Liver (tissue), 9 donors: ENCODE data around the gene ZRSR2. TPM values are rescaled to one million over a fixed set of nuclear protein-coding genes. Genes with fewer than 3 reads are reported as not detected.

ENCODE experiments used
- DNase-seq: peaks from one replicate; pipeline ENCODE4 v3.0.0-alpha.2; 2017; ENCODE audit warnings: low spot score
- H3K27ac ChIP-seq, 2 donors: one replicate each; pipeline ENCODE4 v1.7.0; 2013; ENCODE audit warnings: inconsistent platforms in 2 of 2, low read length in 2 of 2, control low read depth in 1 of 2, low read depth in 1 of 2, mild to moderate bottlenecking in 1 of 2
- H3K27me3 ChIP-seq, 4 donors: one replicate each; pipeline versions ENCODE4 v1.6.1 to v1.7.0; 2013; ENCODE audit warnings: low read length in 3 of 4, inconsistent platforms in 1 of 4, mild to moderate bottlenecking in 1 of 4, moderate library complexity in 1 of 4; ENCODE audit not compliant: control insufficient read depth in 4 of 4, insufficient read depth in 4 of 4
- H3K36me3 ChIP-seq, 4 donors: one replicate each; pipeline versions ENCODE4 v1.6.1 to v1.7.0; 2013; ENCODE audit warnings: low read length in 3 of 4, mild to moderate bottlenecking in 3 of 4, low read depth in 1 of 4, moderate library complexity in 1 of 4; ENCODE audit not compliant: control insufficient read depth in 4 of 4, insufficient read depth in 3 of 4
- H3K4me1 ChIP-seq, 4 donors: one replicate each; pipeline versions ENCODE4 v1.6.1 to v1.7.0; 2013; ENCODE audit warnings: low read length in 3 of 4, mild to moderate bottlenecking in 3 of 4, moderate library complexity in 1 of 4; ENCODE audit not compliant: control insufficient read depth in 4 of 4, insufficient read depth in 4 of 4
- H3K4me3 ChIP-seq, 3 donors: one replicate each; pipeline versions ENCODE4 v1.6.1 to v1.7.0; 2013; ENCODE audit warnings: low read length in 3 of 3, control low read depth in 1 of 3, low read depth in 1 of 3, mild to moderate bottlenecking in 1 of 3
- H3K9ac ChIP-seq, 2 donors: one replicate each; pipeline ENCODE4 v1.7.0; 2013; ENCODE audit warnings: low read length in 2 of 2, mild to moderate bottlenecking in 2 of 2, moderate library complexity in 2 of 2, control low read depth in 1 of 2, low read depth in 1 of 2
- H3K9me3 ChIP-seq, 4 donors: one replicate each; pipeline versions ENCODE4 v1.6.1 to v1.7.0; 2013; ENCODE audit warnings: low read length in 3 of 4; ENCODE audit not compliant: control insufficient read depth in 4 of 4
- ATF3 ChIP-seq: IDR thresholded peaks from 2 replicates; pipeline ENCODE4 v1.6.1; 2016; ENCODE audit warnings: antibody characterized with exemption
- CTCF ChIP-seq: fragments of 150-350 bp; IDR thresholded peaks from 2 replicates; pipeline ENCODE4 v1.5.1; 2017; ENCODE audit warnings: improper control_type of control experiment, low read depth, low read length; ENCODE audit not compliant: missing input control
- EGR1 ChIP-seq, 2 donors: IDR thresholded peaks; 2 replicates each; pipeline ENCODE4 v1.6.1; 2016 to 2018; ENCODE audit warnings: antibody characterized with exemption in 2 of 2, low read depth in 2 of 2
- FOXA1 ChIP-seq: IDR thresholded peaks from 2 replicates; pipeline ENCODE4 v1.6.1; 2016; ENCODE audit warnings: antibody characterized with exemption
- FOXA2 ChIP-seq: IDR thresholded peaks from 2 replicates; pipeline ENCODE4 v1.6.1; 2016; ENCODE audit warnings: antibody characterized with exemption
- GABPA ChIP-seq, 2 donors: IDR thresholded peaks in 1 of 2; conservative IDR thresholded peaks in 1 of 2; 2 replicates each; pipeline ENCODE4 v1.6.1; 2016; ENCODE audit warnings: antibody characterized with exemption in 2 of 2, mild to moderate bottlenecking in 1 of 2, moderate library complexity in 1 of 2
- HNF4A ChIP-seq, 2 donors: conservative IDR thresholded peaks; 2 replicates each; pipeline ENCODE4 v1.6.1; 2016; ENCODE audit warnings: antibody characterized with exemption in 2 of 2, mild to moderate bottlenecking in 2 of 2
- HNF4G ChIP-seq: IDR thresholded peaks from 2 replicates; pipeline ENCODE4 v1.6.1; 2016; ENCODE audit warnings: antibody characterized with exemption
- JUND ChIP-seq, 2 donors: IDR thresholded peaks; 2 replicates each; pipeline ENCODE4 v1.6.1; 2016; ENCODE audit warnings: antibody characterized with exemption in 2 of 2
- MAX ChIP-seq: IDR thresholded peaks from 2 replicates; pipeline ENCODE4 v1.6.1; 2016; ENCODE audit warnings: antibody characterized with exemption
- REST ChIP-seq: IDR thresholded peaks from 2 replicates; pipeline ENCODE4 v1.6.1; 2016; ENCODE audit warnings: antibody characterized with exemption, mild to moderate bottlenecking
- TAF1 ChIP-seq: conservative IDR thresholded peaks from 2 replicates; pipeline ENCODE4 v1.6.1; 2016; ENCODE audit warnings: antibody characterized with exemption, mild to moderate bottlenecking
- YY1 ChIP-seq: IDR thresholded peaks from 2 replicates; pipeline ENCODE4 v1.6.1; 2016; ENCODE audit warnings: antibody characterized with exemption, mild to moderate bottlenecking
- ZBTB33 ChIP-seq: IDR thresholded peaks from 2 replicates; pipeline ENCODE4 v1.6.1; 2016; ENCODE audit warnings: antibody characterized with exemption
- WGBS: extraction: QIAGEN DNeasy Blood & Tissue Kit; methylation state at CpG from one replicate; pipeline ENCODE4 v1.1.7; 2013; 5-methylcytosine and 5-hydroxymethylcytosine counted together
- polyA plus RNA-seq, 2 donors: library from polyadenylated mRNA; stranded (reverse) in 1 of 2; unstranded in 1 of 2; fragments of 200-250 nt in 1 of 2; fragments of >200 nt in 1 of 2; fragmentation: Nextera tagmentation in 1 of 2; extraction: Ambion mirVana in 1 of 2; gene quantifications; one replicate each; pipeline versions ENCODE4 v1.2.1 to v1.2.3, GENCODE V29; 2013 to 2015
- total RNA-seq, 2 donors: library from RNA; depleted of rRNA; stranded (reverse); fragments of >200 nt; gene quantifications; one replicate each; pipeline ENCODE4 v1.2.3, GENCODE V29; 2014
- donor health status: healthy.
- donor health status: healthy.
- donor health status: healthy.
- donor health status: healthy.
- donor health status: healthy.

ZRSR2 gene
- total and polyA plus RNA-seq, 4 donors, result 1.4 to 7.0 (median 3.0) TPM

DNA sequence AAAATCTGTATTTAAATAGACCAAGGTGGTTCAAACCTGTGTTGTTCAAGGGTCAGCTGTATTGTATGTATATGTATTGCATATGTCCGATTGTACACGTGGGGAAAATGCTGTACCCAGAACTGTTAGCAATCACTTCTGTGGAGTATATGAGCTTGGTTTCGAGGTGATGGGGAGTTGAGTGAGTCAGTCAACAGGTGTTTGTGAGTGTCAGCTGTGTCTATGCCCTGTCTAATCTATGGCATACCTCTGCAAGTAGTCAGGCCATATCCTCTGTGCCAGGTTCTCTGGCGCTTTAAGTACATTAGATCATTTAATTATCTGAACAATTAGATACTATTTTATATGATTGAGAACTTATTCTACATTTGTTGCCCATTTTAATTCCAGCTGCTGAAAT, 7.4 kb downstream of the ZRSR2 start:
- no peaks in the 10 kb centered on the region for H3K4me1 ChIP-seq
- whole genome bisulfite sequencing, result 95% methylated on average over 4 of the region's 4 CpGs
- no peak overlapping the region for H3K9ac ChIP-seq
- H3K27ac ChIP-seq, result no peak overlapping the region
- TF ChIP-seq YY1 (no peak), MAX (no peak), HNF4A (conservative IDR thresholded peaks at IDR 0.05) (no peak), CTCF (no peak), EGR1 (IDR thresholded peaks at IDR 0.05; ENCODE audit: low read depth in 2 of 2) (no peak), HNF4G (no peak), JUND (IDR thresholded peaks at IDR 0.05) (no peak)
- peaks cover 0 to 7% (median 2%) of the 10 kb centered on the region in 4 donors for H3K36me3 ChIP-seq
- no peak for DNase-seq
- no peaks in the 10 kb centered on the region for H3K27me3 ChIP-seq
- no peak overlapping the region for H3K4me3 ChIP-seq
- no peaks in the 10 kb centered on the region for H3K9me3 ChIP-seq

DNA sequence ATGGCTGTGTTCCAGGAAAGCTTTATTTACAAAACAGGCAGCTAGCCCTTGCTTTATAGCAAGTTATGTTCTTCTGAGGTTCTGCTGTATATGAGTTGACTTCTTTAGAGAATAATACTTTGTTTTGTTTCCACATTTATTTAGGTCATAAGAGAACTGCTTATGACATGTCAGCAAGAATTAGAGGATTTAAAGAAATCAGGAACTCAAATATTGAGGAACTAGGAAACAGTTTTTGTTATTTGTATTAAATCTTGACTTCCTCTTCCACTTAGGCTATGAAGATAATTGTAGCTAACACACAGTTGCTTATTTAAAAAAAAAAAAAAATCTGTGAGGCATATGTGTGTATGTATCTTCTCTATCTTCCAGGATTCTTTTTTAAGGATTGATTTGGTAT, 14.3 kb downstream of the ZRSR2 start:
- Histone ChIP-seq H3K9me3 (no peaks in the 10 kb centered on the region), H3K36me3 (peaks cover 1 to 23% (median 5%) of the 10 kb centered on the region in 4 donors), H3K4me1 (no peaks in the 10 kb centered on the region), H3K27ac (no peak overlapping the region), H3K9ac (no peak overlapping the region), H3K27me3 (no peaks in the 10 kb centered on the region), H3K4me3 (no peak overlapping the region)
- no peak for DNase-seq
- TF ChIP-seq JUND (IDR thresholded peaks at IDR 0.05), result no peak
- TF ChIP-seq ATF3, result no peak
- no peak for TF ChIP-seq CTCF
- TF ChIP-seq YY1, result no peak
- no peak for TF ChIP-seq REST
- no peak for TF ChIP-seq TAF1
- no peak for TF ChIP-seq ZBTB33
- no peak for TF ChIP-seq FOXA1
- TF ChIP-seq EGR1 (IDR thresholded peaks at IDR 0.05; ENCODE audit: low read depth in 2 of 2), result no peak
- no peak for TF ChIP-seq FOXA2
- no peak for TF ChIP-seq GABPA (IDR thresholded peaks at IDR 0.05 in 1 of 2, conservative IDR thresholded peaks at IDR 0.05 in 1 of 2)
- no peak for TF ChIP-seq HNF4G
- no peak for TF ChIP-seq MAX
